Medulla oblongata (tissue), 1 donor: ENCODE data around the gene GADL1.

Source experiments
- DNase-seq: peaks from one replicate; pipeline ENCODE4 v3.0.0-alpha.2; 2015; ENCODE audit errors: extremely low spot score

GADL1 gene

DNA sequence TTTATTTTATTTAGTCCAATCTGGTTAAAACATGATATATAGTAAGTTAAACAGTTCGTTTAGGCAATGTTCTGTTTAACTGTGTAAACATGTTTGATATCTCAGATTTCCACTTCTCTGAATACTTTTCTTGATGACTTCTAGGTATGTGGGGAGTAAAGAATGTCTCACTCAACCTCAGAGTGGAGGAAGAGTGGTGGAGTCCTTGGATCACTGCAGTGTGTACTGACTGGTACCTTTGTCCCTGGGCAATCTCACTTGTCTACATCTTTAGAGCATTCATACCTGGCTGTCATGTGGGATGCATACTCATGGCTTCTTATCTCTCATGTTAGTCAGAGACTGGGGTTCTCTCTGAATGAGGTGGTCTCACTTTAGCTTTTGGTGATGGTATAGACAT is 15.6 kb downstream of the GADL1 start:
- no peak for DNase-seq

DNA sequence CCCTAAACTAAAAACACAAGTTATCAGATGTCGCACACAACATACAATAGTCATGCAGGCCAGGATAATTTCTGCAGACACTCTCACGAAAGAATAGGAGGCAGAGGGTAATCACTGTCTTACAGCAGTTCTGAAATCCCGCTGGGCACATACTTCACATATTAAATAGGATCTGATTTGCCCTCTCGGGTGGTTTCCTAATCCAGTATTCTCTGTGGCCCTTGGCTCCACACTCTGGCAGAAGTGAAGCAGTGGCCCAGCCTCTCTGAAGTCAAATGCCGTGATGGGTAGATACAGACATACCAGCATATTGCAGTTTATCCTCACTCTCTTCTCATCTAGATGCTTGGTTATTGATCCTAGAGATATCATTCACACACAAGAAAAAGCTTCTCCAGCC is 19.0 kb downstream of the GADL1 start:
- no peak for DNase-seq

DNA sequence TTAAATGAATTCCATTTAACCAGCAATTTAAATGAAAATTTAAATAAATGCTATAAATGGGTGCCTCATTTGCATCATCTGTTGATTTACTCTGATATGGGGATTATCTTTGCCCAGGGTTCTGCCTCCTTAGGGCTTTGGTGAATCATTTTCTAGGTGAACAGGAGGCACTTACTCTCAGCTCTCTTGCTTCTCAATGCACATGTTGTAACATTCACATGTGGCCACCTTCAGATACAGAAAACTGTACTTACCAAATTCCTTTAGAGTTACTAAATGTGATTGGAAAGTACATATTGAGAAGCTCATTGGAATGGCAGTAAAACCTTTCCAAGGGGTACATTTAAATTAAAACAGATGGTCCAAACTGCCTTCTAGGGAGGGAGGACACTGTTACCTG is 20.8 kb downstream of the GADL1 start:
- DNase-seq: no peak

DNA sequence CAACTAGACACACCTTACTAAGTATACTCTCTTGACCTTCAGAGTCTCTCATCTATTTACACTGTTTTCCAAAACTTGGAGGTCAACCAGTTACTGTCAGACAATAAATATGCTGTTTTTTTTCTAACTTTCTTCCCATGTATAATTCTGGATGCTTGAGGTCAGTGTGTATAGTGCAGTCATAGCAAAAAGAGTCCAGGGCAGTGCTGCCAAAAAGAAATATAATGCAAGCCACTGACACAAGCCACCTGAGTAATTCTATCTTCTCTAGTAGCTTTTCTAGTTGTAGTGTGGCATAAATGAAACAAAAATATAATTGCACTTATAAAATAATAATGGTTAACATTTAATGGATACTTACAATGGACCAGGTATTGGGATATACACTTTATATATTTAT is 21.6 kb downstream of the GADL1 start:
- no peak for DNase-seq

DNA sequence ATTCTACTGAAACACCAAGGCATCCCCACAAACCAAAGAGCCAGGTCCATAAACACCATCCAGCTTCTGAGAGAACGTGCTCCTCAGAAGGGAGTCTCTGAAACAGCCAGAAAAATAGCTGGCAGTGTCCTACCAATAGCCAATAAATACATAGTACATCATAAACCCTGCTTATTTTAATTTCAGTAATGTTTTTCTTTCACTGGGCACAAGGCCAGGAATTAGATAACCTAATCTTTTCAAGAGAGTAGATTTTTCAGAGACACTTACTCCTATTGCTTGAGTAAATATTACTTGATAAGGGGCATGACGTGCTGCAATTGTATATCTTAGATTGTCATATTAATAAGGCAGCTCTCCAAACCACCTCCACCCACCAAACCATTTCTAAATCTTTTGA is 22.7 kb downstream of the GADL1 start:
- DNase-seq: no peak

DNA sequence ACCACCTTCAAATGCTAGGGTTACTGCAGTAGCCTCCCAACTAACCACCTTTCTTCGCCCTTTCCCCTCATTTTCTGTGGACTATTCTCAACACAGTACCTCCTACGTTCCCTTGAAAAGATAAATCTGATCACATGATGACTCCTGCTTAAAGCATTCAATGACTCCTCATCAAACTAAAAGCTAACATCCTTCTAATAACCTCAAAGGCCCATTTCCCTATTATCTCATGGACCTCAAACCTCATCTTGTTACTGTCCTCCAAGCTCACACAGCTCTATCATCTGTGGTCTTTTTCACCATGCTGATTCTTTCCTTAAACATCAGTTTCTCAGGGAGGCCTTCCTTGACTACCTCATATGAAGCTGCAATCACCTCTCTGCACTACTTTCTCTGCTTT is 29.6 kb downstream of the GADL1 start:
- no peak for DNase-seq

DNA sequence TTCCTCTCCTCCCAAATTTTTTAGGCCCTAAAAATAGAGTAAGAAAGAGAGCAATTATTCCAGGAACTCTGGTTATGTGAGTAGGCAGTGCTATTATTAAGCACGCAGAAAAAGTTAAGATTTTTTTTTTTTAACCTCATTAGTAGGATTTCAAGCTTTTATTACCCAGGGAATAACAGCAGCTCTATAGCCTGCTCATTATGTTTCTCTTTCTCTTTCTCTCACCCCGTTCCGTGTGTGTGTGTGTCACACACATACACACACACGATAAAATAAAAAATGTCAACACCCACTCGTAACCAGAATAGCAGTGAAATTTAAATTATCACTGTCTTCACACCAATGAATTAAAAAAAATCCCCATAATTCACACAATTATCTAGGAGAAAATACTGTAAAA is 30.3 kb downstream of the GADL1 start:
- DNase-seq: no peak

DNA sequence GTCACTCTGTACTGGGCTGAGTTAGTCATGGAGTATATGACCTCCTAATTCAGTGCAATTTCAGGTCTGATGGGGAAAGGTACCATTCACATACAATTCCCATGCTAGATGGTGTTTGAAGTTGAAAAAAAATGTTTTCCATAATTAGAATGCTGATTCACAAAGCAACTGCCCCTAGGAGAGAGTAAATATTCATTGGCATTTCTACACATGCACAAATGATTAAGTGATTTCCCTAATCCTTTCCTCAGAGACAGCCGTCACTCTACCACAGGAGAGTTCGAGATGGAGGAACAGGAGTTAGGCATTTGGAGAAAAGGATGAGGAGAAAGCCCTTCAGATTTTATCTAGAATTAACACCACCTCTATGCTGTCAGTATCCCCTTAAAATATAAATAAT is 32.5 kb downstream of the GADL1 start:
- DNase-seq: no peak

DNA sequence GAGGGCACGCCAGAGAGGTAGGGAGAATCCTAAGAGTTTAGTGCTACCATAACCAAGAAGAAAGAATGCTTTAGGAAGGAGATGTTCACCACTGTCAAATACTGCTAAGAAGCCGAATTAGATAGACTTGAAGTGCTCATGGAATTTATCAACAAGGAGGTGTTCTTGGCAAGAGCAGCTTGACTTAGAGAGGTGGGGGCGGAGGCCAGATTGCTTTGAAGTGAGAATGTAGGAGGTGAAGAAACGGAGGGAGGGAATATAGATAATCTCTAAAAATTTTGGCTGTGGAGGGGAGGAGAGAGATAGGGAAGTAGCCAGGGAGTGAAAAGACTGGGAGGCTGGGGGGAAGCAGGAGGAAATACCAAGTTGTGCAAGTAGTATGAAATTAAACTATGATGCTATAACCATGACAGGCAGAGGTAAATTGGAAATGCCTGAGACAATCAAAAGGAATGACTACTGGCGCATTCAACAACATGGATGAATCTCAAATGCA is 35.5 kb downstream of the GADL1 start:
- no peak for DNase-seq

DNA sequence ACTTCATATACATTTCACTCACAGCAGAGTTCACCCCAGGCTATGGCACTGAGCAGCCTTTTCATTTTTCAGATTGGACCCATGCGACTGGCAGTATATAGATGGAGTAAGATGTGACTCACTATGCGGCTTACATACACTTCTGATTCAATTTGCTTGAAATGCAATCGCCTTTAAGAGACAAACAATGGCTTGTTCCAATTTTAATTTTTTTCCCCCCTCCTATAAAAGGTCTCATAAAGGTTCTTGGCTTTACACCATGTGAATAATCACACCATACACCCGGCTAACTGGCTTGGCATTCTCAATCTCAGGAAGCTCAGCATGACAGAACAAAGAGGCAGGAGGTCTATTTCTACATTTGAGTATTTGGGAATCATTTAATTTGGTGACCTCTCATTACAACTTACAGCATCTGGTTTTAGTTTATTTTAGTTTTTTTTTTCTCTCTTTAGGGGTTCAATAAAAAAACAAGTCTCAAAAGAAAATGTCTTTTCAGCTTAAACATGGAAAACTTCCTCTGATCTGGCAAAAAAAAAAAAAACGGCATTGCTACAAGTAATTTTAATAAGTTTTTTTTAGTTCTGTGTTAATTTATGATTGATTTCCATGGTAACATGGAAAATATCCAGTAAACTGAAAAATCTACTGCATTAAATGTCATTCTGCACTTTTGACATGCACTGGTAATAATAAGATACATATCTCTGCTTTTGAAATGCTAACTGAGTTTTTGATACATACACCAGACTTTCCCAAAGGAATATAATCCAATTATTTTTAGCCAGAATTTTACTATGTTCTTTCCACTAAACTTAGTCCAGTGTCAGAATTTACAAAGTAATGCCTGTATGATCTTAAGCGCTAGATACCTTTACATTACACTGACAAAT is 38.8 kb downstream of the GADL1 start:
- DNase-seq: no peak

DNA sequence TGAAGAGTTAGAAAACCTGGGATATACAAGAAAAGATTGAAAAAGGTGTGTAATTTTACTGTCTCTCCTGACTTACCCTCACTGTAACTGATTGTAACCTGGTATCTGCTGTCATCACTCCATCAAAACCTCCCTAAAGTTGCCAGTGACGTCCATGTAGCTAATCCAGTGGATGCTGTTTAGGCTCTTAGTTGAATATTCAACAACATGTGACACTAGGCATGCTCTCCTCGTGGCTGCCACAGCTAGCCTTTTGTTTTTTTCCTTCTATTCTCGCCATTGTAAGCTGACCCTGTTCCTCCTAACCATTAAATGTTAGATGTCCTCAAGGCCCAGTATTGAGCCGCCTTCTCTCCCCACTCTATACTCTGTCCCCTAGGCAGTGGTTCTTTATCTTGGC is 41.6 kb downstream of the GADL1 start:
- DNase-seq: no peak

DNA sequence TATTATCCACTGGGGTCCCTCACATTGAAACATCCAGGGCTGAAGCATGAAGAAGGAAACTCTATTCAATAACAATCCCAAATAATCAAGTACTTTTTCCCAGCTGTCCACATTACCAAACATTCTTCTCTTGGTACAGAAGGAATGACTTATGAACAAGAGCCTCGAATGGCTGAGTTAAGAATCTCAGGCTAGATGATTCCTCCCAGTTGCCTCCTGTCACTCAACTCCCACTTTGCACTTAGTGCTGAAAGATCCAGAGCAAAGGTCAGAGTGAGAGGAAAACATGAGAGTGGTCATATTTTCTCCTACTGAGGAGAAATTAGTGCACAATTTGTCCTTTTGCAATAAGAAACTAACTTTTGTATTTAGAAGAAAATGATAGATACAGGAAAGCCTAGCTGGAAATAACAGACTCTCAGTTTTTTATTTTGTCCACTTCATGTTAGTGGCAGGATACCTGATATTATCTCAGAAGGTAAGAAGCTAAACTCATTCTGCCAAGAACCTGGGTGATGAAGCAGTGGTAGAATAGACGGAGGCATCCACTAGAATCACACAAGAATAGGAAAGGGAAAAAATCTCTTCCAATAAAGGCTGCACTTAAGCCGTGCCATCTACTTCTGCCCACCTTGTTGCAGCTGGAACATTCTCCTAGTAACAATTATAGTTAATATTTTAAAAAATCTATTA is 46.2 kb downstream of the GADL1 start:
- DNase-seq: no peak

DNA sequence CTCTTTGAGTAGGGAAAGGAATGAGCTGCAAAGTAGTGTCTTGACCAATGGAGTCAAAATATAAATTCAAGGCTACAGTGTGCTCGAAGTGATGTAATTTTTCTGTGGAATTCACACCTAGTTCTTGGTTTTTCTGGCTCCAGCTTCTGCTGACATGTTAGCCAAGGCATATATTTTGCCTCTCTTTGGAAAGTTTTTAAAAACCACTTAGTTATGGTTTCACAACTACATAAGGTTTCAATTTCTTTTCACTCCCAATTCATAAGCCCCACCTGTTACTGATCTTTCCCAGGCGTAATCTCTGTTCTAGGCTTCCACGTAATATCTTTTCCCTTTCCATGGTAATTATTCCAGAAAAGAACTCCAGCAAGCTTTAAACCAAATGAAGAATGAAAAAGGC is 46.9 kb downstream of the GADL1 start:
- DNase-seq: no peak

DNA sequence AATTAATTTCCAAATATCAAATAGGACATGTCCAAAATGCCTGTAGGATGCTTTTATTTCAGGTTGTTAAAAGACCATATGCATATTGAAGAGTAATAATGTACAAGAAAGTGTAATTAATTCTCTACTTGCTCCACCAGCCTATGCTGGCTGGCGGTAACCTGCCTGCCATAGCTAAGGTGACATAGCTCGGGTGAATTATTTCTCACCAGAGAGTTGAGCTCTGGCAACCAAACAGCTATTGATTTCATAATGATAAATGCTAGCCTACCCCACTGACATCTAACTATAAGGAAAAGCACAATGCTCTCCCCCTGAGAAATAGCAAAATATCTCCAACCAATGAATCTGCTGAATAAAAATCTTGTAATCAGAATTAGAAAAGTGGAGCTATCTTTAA is 48.9 kb downstream of the GADL1 start:
- no peak for DNase-seq

DNA sequence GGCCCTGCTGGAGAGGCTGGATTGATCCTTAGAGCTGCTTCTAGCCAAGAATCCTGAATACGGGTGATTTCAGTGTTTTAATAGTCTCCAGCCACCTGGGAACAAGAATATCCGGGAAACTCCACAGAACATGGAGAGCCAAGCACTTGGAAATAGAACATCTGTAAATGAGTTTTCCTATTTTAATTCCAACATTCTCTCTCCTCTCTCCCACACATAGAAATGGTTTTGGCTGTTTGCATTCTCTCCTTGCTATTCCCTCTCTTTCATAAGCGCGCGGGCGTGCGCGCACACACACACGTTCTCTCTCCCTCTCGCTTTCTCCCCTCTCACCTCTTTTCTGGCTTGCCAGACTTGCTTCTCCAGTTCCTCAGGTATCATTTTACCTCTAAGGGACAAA is 50.6 kb downstream of the GADL1 start:
- no peak for DNase-seq

DNA sequence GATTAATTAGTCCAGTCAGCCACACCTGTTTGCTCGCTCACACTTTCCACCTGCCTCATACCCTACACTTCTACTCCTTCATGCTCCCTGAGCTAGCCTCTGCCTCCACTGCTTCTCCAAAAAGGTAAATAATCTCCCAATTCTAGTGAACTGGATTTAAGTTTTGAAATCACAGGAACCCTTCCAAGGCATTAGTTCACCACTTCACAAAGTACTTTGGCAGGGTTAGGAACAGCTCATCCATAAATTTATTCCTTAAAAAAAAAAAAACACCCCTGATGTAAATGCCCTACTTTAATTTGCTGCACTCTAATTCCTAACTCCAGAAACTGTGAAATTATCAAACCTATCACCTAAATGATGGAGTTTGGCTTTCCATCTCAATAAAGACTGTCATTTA is 58.3 kb downstream of the GADL1 start:
- DNase-seq: no peak

DNA sequence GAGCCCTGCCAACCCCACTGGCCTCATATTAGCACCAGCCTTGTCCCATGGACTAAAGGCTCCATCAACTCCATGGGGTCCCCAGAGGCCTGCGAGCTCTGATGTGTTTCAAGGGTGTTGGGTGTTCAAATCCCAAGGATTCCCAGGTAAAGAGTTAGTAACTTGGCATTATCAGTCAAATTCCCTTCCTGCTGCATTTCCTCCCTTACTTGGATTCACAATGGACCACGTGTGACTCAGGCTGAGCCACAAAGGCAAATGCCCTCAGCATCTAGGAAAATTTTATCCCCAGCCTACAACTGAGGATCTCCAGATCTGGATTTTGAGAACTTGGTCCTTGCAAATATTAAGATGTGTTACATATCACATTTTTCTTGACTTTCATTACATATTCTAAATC is 58.8 kb downstream of the GADL1 start:
- no peak for DNase-seq

DNA sequence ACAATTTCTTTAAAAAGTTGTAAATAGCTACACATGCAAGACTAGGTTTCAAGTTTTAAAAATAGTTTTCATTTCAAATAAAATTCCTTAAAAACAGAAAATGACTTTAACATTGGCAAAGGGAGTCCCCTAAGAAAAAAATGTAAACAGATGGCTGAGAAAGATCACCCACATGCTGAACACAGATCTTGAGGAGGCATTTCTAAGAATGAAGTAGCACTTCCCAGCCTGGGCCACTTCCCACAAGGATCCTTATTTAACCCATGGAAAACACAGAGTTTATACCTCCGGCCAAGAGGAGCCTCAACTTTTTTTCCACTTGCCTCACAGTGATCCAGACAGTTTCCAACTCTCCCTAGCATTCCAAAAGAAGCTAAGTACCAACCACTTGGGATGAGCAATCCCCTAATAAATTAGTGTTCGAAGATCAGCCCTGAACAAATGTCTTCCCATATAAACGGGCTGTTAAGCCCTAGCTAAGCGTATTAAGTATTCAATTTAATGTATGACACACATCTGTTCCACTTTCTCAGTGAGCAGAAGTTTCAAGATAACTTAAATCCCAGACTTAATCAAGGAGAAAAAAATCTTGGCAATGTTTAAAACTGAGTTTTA is 61.4 kb downstream of the GADL1 start:
- no peak for DNase-seq

DNA sequence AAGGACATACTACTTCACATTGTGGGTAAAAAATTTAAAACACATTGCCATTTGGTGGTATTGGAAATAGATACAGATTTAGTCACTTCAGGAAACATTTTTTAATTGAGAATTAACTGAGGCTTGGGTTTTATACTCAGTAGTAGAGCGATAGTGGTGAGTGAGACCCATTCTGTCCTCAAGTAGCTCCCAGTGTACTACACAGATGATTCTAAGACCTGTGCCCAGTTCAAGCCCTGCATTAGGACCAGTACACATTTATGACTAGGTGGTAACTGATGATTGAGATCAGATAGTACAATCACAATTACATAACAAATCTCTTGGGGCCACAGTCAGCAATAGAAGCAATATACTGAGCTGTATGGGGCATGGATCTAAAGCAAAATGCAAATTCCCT is 67.4 kb downstream of the GADL1 start:
- no peak for DNase-seq

DNA sequence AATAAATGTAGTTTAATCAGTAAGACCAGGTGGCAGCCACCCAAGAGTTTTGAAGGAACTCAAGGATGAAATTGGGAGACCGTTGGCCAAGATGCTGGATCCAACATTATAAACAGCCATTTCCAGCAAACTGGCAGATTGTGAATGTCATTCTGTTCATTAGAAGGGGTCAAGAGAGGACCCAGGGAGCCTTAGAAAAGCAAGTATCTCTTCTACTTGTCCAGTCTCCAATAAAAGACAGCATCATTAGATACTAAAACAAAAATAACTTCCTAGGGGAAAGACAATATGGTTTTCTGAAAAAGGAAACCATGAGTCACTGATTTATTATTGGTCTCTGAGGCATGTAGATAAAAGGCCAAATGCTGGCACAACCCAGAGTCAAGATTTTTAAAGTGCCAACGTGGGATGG is 67.9 kb downstream of the GADL1 start:
- DNase-seq: peak; percentile 5

DNA sequence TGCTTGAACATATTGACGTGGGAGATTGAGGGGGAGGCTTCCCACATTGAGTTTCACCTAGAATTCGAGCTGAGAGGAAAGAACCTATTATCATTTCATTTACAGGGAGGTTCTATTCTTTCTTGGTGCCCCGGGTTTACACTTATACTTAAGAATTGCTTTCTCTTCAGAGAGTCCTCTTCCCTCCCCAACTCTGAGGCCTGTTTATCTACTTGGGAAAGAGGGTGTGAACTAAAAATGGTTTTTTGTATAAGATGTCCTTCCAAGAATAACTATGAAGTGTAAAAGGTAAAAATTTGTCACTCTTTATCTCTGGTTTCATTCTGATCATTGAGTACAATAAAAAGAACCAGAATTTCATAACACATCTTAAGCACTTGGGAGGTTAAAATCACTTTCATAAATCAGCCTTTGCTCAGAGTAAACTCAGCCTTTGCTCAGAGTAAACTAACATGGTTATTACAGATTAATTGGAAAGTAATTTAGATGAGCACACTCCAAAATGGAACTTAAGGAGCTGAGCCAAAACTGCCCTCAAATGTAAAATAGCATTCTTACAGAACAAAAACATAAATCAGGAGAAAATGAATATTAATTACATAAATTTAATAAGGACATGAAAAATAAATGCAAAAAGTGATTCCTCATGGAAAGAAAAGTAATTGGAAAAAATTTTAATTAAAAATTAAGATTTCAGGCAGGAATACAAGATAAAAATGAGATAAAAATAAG is 75.2 kb downstream of the GADL1 start:
- DNase-seq: no peak

DNA sequence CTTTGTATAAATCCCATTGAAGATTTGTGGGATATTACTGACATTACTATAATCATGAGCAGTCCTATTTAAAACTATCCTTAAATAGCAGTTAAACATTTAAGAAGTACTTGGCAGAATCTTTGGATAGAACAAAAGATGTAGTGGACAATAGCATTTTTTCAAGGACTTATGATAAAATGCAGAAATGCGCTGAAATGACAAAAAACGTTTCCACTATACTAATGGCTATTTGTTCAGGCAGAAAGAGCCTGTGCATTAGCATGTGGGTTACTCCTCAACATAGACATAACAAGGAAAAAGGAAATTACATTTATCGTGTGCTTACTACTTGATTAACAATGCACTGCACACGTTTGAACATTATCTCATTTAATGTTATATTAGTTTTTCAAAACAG is 80.7 kb downstream of the GADL1 start:
- no peak for DNase-seq
